IMR-90 (cell line): ENCODE measurements around the gene BCL2L11.

Source experiments
- CEBPB ChIP-seq: IDR thresholded peaks from 2 replicates; pipeline ENCODE4 v1.6.1; 2012; ENCODE audit warnings: low read depth, low read length, improper control_type of control experiment
- CTCF ChIP-seq: conservative IDR thresholded peaks from 2 replicates; pipeline ENCODE4 v1.5.1; 2012; ENCODE audit warnings: mild to moderate bottlenecking, low read depth, low read length, improper control_type of control experiment
- ELK1 ChIP-seq: fragments of 150-350 bp; IDR thresholded peaks from 2 replicates; pipeline ENCODE4 v1.6.1; 2016; ENCODE audit warnings: low read depth, mild to moderate bottlenecking, low read length, moderate library complexity, borderline replicate concordance
- MXI1 ChIP-seq: IDR thresholded peaks from 2 replicates; pipeline ENCODE4 v1.6.1; 2012; ENCODE audit warnings: low read depth, mild to moderate bottlenecking, low read length, moderate library complexity, borderline replicate concordance
- POLR2A ChIP-seq: IDR thresholded peaks from 2 replicates; pipeline ENCODE4 v1.6.1; 2012; ENCODE audit warnings: mild to moderate bottlenecking, low read depth, low read length
- RAD21 ChIP-seq: IDR thresholded peaks from 2 replicates; pipeline ENCODE4 v1.6.1; 2012; ENCODE audit warnings: low read length, improper control_type of control experiment
- RCOR1 ChIP-seq: IDR thresholded peaks from 2 replicates; pipeline ENCODE4 v1.6.1; 2012; ENCODE audit warnings: mild to moderate bottlenecking, low read length, improper control_type of control experiment; ENCODE audit not compliant: insufficient replicate concordance
- RFX5 ChIP-seq: IDR thresholded peaks from 2 replicates; pipeline ENCODE4 v1.8.0; 2012; ENCODE audit warnings: low read depth, mild to moderate bottlenecking, low read length, moderate library complexity
- SMC3 ChIP-seq: fragments of 150-350 bp; IDR thresholded peaks from 2 replicates; pipeline ENCODE4 v1.6.1; 2016; ENCODE audit warnings: low read depth, mild to moderate bottlenecking, antibody characterized with exemption, low read length, moderate library complexity
- USF2 ChIP-seq: fragments of 150-350 bp; IDR thresholded peaks from 2 replicates; pipeline ENCODE4 v1.6.1; 2017; ENCODE audit warnings: mild to moderate bottlenecking, antibody characterized with exemption, low read length, low read depth

- TF ChIP-seq POLR2A (no peak), RFX5 (no peak), CTCF (no peak), CEBPB (no peak), RCOR1 (no peak), RAD21 (no peak), MXI1 (no peak), ELK1 (no peak), SMC3 (no peak), USF2 (no peak)
Measured at GRCh38 chr2:111094691-111095090, 26.0 kb upstream of the BCL2L11 start.
